ENCODE data around the gene CCDC102A. TPM values are rescaled to one million over a fixed set of nuclear protein-coding genes. Genes with fewer than 3 reads are reported as not detected.

The CCDC102A gene
- total and polyA plus RNA-seq, 2 of the 13 experiments (the other 11 are each of a cell fraction or from before 2014, with no cell fraction given), result 2.1 to 2.8 TPM

DNA sequence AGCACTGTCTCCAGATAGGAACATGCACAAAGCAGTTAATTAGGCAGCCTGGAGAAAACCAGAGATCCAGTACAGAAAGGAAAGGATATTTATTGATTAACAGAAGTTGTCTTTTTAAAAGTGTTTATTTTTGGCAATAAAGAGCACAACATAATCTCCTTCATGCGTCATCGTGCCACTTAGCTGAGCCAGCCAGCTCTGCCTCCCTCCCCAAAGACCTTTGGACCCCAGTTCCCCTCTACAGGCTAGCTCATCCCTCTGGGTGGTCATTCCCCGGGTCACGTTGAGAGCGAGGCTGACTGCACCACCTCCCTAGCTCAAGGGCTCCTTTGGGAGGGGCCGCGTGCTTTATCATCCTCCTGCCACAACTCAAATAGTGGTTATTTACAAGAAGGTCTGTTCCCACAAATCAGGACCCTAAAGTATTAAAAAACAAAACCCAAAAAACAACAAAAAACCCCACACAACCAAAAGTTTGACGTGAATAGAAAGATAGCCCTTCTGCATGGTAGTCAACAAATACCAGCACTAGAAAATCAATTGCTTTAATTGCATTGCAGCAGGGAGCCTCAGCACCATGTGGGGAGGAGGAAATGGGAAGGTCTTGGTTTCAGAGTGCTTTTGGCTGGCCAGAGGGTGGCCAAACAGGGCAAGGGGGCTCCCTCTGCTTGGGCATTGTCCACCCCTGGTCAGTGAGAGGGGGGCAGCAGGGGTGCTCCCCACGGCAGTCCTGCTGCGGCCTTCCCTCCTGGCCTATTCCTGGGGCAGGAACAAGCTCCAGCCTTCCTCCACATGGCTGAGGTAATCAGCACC, 64.3 kb downstream of the CCDC102A start (continued):
- TF ChIP-seq HOXA3 (CRISPR knock-in tag; IDR thresholded peaks at IDR 0.05) (peak; percentile 80; the same call in 1 of the 2 replicates), GABPA (IDR thresholded peaks at IDR 0.05; ENCODE audit: low read depth, low read length) (no peak), GABPA (CRISPR knock-in tag; IDR thresholded peaks at IDR 0.05; ENCODE audit: low read depth) (peak; percentile 56; the same call in 1 of the 2 replicates), TFDP2 (CRISPR knock-in tag; IDR thresholded peaks at IDR 0.05) (peak; percentile 18; the same call in 1 of the 2 replicates), ZNF761 (CRISPR knock-in tag; conservative IDR thresholded peaks at IDR 0.05) (no peak), SRSF9 (IDR thresholded peaks at IDR 0.05; ENCODE audit: borderline replicate concordance, insufficient read depth, low read depth, low read length, poor library complexity, severe bottlenecking) (no peak), ZNF281 (CRISPR knock-in tag; IDR thresholded peaks at IDR 0.05; ENCODE audit: borderline replicate concordance) (peak; percentile 60; the same call in 1 of the 2 replicates), TAF15 (IDR thresholded peaks at IDR 0.05; ENCODE audit: low read depth, low read length, poor library complexity, severe bottlenecking) (no peak), YEATS4 (CRISPR knock-in tag; IDR thresholded peaks at IDR 0.05; ENCODE audit: borderline replicate concordance) (peak; percentile 63; the same call in 1 of the 2 replicates), MZF1 (CRISPR knock-in tag; IDR thresholded peaks at IDR 0.05; ENCODE audit: borderline replicate concordance) (no peak), ZNF501 (CRISPR knock-in tag; IDR thresholded peaks at IDR 0.05) (peak; percentile 65), AHDC1 (CRISPR knock-in tag; IDR thresholded peaks at IDR 0.05; ENCODE audit: borderline replicate concordance) (0 out of 2 replicates have a peak, but pooled peaks have one; percentile 75), ZGPAT (CRISPR knock-in tag; IDR thresholded peaks at IDR 0.05) (peak; percentile 75), RNF2 (conservative IDR thresholded peaks at IDR 0.05; ENCODE audit: low read depth) (no peak), ARNT2 (CRISPR knock-in tag; IDR thresholded peaks at IDR 0.05; ENCODE audit: low read depth) (no peak; the same call in 1 of the 2 replicates)
- TF ChIP-seq, protein P1, sequence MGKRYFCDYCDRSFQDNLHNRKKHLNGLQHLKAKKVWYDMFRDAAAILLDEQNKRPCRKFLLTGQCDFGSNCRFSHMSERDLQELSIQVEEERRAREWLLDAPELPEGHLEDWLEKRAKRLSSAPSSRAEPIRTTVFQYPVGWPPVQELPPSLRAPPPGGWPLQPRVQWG (CRISPR knock-in tag; IDR thresholded peaks at IDR 0.05; ENCODE audit: borderline replicate concordance, low read depth), result no peak

Data from HepG2 (cell line).